Glomerular endothelial cell (primary cell): Measurements from ENCODE around the gene POLR3G. TPM values are rescaled to one million over a fixed set of nuclear protein-coding genes. Genes with fewer than 3 reads are reported as not detected.

Experiments used
- DNase-seq: peaks from one replicate; pipeline ENCODE4 v3.0.0-alpha.2; 2011; ENCODE audit warnings: low read depth, low spot score; ENCODE audit errors: extremely low read depth
- total RNA-seq: library from RNA; depleted of rRNA; stranded (reverse); fragments of >200 nt; gene quantifications from 2 replicates; pipeline ENCODE4 v1.2.3, GENCODE V29; 2015

Gene POLR3G
- total RNA-seq, 1 donor from 2014 or later, result 7.9 TPM

- no peak for DNase-seq
Measured at GRCh38 chr5:90549729-90550275, 75.1 kb downstream of the POLR3G start.

- no peak for DNase-seq
Measured at GRCh38 chr5:90550963-90551362, 76.3 kb downstream of the POLR3G start.

GRCh38 chr5:90551376-90551775 lies 76.7 kb downstream of the POLR3G start:
- DNase-seq, result no peak

- DNase-seq, result no peak
Measured at GRCh38 chr5:90553711-90554110, 79.0 kb downstream of the POLR3G start.

- DNase-seq, result no peak
Measured at GRCh38 chr5:90554358-90555006, 79.8 kb downstream of the POLR3G start.

GRCh38 chr5:90555666-90556065 lies 81.0 kb downstream of the POLR3G start:
- no peak for DNase-seq

GRCh38 chr5:90557391-90557790 lies 82.7 kb downstream of the POLR3G start:
- DNase-seq, result no peak

- no peak for DNase-seq
Measured at GRCh38 chr5:90557871-90558270, 83.2 kb downstream of the POLR3G start.

- DNase-seq, result no peak
Measured at GRCh38 chr5:90558344-90559192, 83.9 kb downstream of the POLR3G start, which contains the start of gene ADGRV1. Gene ADGRV1, plus strand, starts transcription at chr5:90558797. Its CDS starts 99 bp downstream, at chr5:90558896.

GRCh38 chr5:90560771-90561170 lies 86.1 kb downstream of the POLR3G start:
- DNase-seq, result no peak

GRCh38 chr5:90561766-90562165 lies 87.1 kb downstream of the POLR3G start:
- DNase-seq, result no peak

- no peak for DNase-seq
Measured at GRCh38 chr5:90562341-90562740, 87.7 kb downstream of the POLR3G start.

- DNase-seq, result no peak
Measured at GRCh38 chr5:90563108-90563507, 88.4 kb downstream of the POLR3G start.

Other genes starting within 250 kb of the POLR3G start
- 7.3 and 12.2 TPM in 2 replicates for gene CETN3, start 65.1 kb upstream of the POLR3G start, total RNA-seq
- 4.4 and 6.2 TPM in 2 replicates for gene MBLAC2, start 93 bp upstream of the POLR3G start, total RNA-seq
- gene LYSMD3, start 54.7 kb downstream of the POLR3G start, total RNA-seq, result 17.9 and 19.6 TPM in 2 replicates
- gene ADGRV1, start 83.9 kb downstream of the POLR3G start, total RNA-seq, result 0.12 and 0.15 TPM in 2 replicates